Stimulated activated CD8-positive, alpha-beta memory T cell treated with anti-CD3 and anti-CD28 coated beads, Interleukin-12 subunit alpha, Interleukin-12 subunit beta, amount 100 ng/mL, for 4 hours (primary cell): ENCODE results near the gene FASTK.
A peak's percentile ranks its signal among the peaks of the same experiment; 100 is the strongest.

Source experiments
- DNase-seq: peaks from one replicate; pipeline ENCODE4 v3.0.0-alpha.2; 2020; ENCODE audit warnings: low read depth

Gene FASTK, protein sequence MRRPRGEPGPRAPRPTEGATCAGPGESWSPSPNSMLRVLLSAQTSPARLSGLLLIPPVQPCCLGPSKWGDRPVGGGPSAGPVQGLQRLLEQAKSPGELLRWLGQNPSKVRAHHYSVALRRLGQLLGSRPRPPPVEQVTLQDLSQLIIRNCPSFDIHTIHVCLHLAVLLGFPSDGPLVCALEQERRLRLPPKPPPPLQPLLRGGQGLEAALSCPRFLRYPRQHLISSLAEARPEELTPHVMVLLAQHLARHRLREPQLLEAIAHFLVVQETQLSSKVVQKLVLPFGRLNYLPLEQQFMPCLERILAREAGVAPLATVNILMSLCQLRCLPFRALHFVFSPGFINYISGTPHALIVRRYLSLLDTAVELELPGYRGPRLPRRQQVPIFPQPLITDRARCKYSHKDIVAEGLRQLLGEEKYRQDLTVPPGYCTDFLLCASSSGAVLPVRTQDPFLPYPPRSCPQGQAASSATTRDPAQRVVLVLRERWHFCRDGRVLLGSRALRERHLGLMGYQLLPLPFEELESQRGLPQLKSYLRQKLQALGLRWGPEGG

DNA sequence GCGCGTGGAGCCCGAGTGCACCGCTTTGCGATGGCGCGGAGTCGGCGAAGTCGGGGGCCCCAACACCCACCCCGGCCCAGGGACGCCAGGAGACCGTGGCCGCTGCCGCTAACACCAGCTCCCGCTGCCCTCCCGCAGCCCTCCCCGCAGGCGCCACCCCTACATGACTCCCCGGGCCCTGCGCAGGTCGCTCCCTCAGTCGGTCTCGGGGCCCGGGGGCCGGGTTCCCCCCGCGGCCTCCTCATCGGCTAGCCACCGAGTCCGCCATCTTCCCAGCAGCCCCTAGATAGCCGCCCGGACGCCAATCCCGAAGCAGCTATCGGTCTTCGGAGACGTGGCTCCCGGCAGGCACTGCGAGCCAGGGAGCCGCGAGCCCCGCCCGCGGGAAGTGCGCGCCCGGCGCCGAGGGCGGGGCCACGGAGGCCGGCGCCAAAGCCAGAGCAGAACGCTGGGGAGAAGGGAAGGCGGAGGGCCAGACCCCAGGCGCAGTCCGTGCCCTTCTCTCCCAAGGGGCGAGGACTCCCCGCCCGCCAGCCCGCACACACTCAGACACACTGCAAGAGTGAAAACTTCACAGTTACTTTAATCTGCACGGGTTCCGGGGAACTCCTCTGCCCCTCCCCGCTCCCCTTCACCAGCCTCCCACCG, at the start of gene FASTK:
FASTK (minus strand) TSS at position 288 of the 648 bp plus-strand sequence; CDS start at position 245, 43 bp downstream.
- peak; percentile 78 for DNase-seq

GRCh38 chr7:151129960-151130591, 49.5 kb upstream of the FASTK start:
- no peak for DNase-seq

- DNase-seq: no peak
These were observed 48.7 kb upstream of the FASTK start for GRCh38 chr7:151129117-151129959.

DNA sequence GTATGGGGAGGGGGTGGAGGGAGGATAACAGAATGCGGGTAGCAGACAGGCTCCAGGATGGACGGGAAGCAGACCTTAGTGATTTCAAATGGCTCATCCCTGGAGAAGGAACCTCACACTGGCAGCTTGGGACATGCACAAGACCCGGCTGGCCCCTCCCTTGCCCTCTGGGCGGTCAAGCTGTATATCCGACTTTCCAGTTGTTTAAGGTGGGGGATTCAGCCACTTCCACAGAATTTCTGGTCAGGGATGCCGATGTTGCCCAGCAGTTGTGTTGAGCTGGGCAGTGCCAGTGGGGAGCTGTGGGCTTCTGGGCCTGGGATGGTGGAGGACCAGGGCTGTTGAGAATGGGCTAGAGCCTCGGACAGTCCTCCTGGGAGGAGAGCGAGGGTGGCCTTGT, 48.1 kb upstream of the FASTK start:
- DNase-seq: no peak

GRCh38 chr7:151128144-151128543, 47.5 kb upstream of the FASTK start:
- no peak for DNase-seq

- DNase-seq: no peak
These were observed 46.0 kb upstream of the FASTK start for GRCh38 chr7:151126491-151127137.

- DNase-seq: no peak
These were observed 45.4 kb upstream of the FASTK start for GRCh38 chr7:151125846-151126481.

- no peak for DNase-seq
These were observed 44.8 kb upstream of the FASTK start for GRCh38 chr7:151125470-151125845.

- no peak for DNase-seq
These were observed 44.3 kb upstream of the FASTK start for GRCh38 chr7:151124899-151125399.

GRCh38 chr7:151124481-151124880, 43.9 kb upstream of the FASTK start:
- no peak for DNase-seq

DNA sequence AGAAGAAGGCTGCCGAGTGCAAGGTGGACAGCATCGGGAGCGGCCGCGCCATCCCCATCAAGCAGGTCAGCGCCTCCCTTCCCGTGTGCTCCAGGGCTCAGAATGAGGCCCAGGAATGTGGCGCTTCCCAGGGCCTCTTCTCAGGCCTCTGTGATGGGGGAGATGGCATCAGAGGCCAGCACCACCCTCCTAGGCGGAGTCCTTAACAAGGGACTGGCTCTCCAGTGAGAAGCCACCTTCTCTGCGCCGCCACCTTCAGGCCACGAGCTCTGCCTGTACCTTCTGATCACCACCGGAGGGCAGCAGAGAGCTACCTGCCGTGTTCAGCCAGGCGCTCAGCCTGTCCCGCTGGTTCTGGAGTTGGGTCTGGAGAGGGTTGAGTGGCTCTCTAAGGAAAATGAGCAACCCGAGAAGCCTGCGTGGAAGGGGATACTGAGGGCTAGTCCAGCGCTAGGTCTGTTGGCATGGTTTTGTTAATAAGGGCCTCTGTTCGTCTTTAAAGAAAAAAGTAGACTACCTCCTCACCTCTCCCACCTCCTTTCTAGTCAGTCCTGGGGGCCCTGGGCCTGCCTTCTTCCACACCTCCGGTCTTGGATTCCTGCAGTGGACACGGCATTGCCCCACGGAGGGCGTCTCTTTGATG, 43.3 kb upstream of the FASTK start:
- DNase-seq: peak; percentile 57

DNA sequence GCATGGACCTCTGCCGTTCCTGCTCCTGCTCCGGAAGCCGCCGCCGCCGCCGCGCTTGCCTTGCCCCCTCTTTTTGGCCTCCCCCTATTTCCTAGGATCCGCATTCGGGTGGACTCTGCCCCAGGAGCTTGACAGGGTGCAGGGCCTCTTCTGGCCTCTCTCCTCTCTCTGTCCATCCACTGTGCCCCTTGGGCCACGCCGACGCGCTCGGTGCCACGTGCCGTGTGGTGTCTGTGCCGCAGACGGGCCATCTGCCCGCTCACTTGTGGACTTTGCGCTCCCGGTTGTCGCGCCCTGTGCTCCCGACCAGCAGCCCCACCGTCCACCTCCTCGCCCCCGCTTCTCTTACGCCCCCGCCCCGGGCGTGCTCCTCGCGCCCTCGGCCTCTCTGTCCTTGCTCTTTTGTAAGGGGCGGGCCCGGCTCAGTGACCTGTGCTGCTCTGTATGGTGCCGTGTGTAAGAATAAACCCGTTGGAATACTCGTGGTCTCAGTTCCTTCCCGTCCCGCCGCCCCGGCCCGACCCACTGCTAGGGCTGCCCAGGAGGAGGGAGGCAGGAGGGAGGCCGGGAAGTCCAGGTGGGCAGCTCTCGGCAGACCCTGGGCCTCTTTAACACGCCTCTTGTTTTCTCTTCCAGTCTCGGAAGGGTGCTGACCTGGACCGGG, 42.7 kb upstream of the FASTK start:
- no peak for DNase-seq

- DNase-seq: no peak
These were observed 42.2 kb upstream of the FASTK start for GRCh38 chr7:151122796-151123157.

DNA sequence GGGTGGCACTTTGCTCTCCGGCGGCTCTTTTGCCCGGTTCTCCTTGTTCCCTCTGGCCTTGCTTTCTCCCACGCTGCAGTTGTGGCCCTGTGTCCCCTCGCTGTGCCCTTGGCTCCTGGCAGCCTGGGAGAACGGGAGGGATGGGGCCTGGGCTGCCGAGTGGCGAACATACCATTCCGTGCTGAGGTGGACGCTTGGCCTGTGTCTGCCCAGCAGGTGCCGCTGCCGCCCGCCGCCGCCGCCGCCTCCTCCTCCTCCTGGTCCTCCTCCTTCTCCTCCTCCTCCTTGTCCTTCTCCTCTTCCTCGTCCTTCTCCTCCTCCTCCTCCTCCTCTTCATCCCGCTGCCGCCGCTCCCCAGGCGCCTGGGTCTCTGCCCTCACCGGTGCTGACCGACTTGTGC, 41.7 kb upstream of the FASTK start:
- DNase-seq: no peak

DNA sequence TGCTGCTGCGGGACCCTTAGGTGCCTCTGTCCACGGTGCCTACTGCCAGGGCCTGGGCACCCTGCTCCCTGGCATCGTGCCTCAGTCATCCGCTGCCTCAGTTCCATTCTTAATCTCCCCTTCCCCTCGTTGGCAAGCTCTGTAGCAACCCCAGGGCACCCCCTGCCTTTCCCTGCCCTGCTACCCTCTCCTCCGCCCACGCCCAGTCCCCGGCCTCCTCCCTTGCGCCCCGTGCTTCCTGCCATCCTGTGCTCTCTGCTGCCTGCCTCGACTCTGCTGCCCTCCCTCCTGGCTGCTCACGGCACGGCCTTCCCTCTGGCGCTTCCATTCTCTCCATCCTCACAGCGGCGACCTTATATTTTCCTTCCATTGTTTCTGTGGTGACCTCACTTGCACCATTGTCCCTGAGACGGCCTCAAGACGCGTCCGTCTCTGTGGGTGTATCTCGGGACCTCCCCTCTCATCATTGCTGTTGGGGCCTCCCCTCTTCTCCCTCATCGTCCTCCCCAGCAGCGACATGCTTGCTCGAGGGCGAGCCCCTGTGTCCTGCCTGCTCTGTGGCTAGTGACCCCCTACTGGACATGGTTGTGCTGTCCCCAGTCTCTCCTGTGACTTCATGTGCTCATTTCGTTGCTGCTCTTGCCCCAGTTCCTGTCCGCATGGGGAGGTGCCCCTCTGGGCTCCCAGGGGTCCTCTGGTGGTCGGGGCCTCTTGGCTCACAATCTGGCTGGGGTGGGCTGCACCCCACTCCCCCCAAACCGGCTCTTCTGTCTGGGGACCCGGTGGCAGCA, 41.0 kb upstream of the FASTK start:
- DNase-seq: no peak

GRCh38 chr7:151120896-151121295, 40.3 kb upstream of the FASTK start:
- no peak for DNase-seq

DNA sequence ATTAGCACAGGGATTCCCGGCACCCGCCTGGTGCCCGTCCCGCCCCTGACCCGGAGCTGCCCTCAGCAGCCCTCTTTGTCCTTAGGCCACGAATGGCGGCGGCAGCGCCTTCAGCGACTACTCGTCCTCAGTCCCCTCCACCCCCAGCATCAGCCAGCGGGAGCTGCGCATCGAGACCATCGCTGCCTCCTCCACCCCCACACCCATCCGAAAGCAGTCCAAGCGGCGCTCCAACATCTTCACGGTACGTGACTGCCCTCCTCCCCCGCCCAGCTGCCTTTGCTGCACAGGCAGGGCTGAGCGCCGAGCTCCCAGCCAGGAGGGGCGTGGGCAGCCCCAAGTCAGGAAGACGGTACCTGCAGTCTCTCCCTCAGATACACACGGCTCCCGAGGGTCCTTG, 39.3 kb upstream of the FASTK start:
- no peak for DNase-seq

GRCh38 chr7:151119055-151119415, 38.4 kb upstream of the FASTK start:
- DNase-seq: no peak
